Mammary epithelial cell (primary cell): ENCODE data around the gene LRRC8D.

Source experiments
- EZH2 ChIP-seq: IDR thresholded peaks from 2 replicates; pipeline ENCODE4 v1.6.1; 2012; ENCODE audit warnings: low read length, inconsistent platforms, borderline replicate concordance
- TF ChIP-seq, protein P1 (sequence below), 2 donors: IDR thresholded peaks in 1 of 2; conservative IDR thresholded peaks in 1 of 2; 2 replicates each; pipeline ENCODE4 v1.5.1; 2011 to 2012; ENCODE audit warnings: inconsistent platforms in 2 of 2, low read length in 2 of 2, mild to moderate bottlenecking in 2 of 2, control low read depth in 1 of 2, low read depth in 1 of 2; ENCODE audit not compliant: insufficient read depth in 1 of 2; ENCODE audit errors: extremely low read depth in 1 of 2

- TF ChIP-seq, protein P1, sequence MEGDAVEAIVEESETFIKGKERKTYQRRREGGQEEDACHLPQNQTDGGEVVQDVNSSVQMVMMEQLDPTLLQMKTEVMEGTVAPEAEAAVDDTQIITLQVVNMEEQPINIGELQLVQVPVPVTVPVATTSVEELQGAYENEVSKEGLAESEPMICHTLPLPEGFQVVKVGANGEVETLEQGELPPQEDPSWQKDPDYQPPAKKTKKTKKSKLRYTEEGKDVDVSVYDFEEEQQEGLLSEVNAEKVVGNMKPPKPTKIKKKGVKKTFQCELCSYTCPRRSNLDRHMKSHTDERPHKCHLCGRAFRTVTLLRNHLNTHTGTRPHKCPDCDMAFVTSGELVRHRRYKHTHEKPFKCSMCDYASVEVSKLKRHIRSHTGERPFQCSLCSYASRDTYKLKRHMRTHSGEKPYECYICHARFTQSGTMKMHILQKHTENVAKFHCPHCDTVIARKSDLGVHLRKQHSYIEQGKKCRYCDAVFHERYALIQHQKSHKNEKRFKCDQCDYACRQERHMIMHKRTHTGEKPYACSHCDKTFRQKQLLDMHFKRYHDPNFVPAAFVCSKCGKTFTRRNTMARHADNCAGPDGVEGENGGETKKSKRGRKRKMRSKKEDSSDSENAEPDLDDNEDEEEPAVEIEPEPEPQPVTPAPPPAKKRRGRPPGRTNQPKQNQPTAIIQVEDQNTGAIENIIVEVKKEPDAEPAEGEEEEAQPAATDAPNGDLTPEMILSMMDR (conservative IDR thresholded peaks at IDR 0.05 in 1 of 2, IDR thresholded peaks at IDR 0.05 in 1 of 2; ENCODE audit: extremely low read depth in 1 of 2, insufficient read depth in 1 of 2, low read depth in 1 of 2, low read length in 2 of 2), result no peak
- no peak for TF ChIP-seq EZH2
These were observed 153.4 kb downstream of the LRRC8D start for GRCh38 chr1:89974256-89974655.
